GM21723 (cell line): Measurements from ENCODE around the gene MYH9.

Source experiments
- ATAC-seq: cut with Tn5 transposase; IDR thresholded peaks from one replicate; pipeline ENCODE4 v1.9.1; 2021; ENCODE audit warnings: mild to moderate bottlenecking, moderate library complexity; ENCODE audit not compliant: unreplicated experiment

MYH9 gene

GRCh38 chr22:36234919-36235318 is 152.8 kb downstream of the MYH9 start:
- ATAC-seq = no peak

DNA sequence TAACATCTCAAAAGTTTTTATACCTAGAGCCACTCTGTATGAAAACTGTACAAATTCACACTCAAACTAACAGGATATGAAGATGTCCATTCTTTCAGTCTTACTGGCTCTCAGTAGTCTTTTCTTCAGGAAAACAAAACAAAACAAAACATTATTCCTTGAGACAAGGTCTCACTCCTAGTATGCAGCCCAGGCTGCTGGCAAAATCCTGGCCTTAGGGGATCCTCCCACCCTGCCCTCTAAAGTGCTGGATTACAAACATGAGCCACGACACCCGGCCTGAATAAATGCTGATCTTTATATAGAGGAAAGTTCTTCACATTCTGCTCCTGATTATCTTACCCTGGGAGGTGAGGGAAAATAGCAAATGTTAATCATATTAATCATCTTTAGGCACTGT is 153.6 kb downstream of the MYH9 start:
- no peak for ATAC-seq

DNA sequence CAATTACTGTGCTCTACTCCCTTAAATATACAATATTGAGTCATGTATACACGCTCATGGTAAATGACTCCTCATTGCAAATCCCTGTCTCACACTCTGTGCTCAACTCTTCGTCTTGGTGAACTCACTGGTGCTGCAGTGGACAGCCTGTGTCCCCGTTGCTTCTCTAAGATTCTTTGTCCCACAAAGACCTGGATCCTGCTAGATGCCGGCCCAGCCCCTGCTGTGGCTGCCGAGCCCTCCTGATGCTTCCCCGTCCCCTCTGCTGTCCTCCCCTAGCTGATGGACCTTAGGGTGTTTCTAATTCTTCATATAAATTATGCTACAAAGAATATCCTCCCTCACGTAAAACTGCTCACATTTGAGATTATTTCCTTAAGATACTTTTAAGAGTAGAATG is 154.0 kb downstream of the MYH9 start:
- ATAC-seq = no peak

DNA sequence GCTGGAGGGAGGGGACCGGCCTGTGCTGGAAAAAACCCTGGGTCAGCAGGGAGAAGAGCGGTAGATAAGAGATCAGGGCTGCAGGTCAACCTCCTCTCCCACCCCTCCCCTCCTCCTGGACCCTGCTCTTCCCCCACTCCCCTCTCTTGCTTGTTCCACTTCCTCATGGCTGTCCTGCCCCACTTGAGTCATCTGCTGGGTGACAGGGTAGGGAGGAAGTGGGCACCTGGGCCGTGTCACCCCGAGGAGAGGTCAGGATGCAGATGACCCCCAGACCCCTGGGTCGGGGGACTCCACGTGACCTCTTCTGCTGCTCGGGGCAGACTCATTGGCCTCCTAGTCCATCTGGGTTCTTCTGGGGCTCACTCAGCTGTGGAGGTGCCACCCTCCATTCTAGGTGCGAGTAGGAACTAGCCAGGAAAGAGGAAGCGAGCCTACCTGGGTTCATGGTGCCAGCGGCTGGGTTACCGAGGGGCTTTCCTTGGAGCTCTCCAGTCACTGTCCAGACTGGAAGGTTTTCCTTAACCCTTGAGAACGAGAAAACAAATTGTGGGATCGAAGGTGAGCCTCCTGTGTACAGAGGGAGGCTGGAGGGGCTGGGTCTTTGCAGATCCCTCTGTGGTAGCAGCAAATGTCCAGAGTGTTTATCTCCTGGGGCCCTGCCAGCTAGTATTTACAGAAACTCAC is 154.9 kb downstream of the MYH9 start:
- ATAC-seq = no peak
